ENCODE measurements around the gene FAM98C.

FAM98C gene

GRCh38 chr19:38381138-38381537 lies 21.8 kb upstream of the FAM98C start:
- no peak for DNase-seq

DNA sequence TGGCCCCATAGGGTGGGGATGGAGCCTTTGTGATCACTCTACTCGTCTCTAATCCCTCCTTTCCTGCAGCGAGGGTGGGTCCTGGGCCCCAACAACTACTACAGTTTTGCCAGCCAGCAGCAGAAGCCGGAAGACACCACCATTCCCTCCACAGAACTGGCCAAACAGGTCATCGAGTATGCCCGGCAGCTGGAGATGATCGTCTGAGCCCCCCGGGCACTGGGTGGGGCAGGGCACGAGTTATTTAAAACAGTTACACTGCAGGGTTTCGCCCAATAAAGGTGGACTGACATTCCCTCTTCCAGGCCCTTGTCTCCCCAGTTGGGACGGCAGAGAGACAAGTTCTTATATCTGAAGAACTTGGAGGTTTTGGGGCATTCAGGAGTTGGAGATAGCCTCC lies 19.7 kb upstream of the FAM98C start:
- no peak for DNase-seq

DNA sequence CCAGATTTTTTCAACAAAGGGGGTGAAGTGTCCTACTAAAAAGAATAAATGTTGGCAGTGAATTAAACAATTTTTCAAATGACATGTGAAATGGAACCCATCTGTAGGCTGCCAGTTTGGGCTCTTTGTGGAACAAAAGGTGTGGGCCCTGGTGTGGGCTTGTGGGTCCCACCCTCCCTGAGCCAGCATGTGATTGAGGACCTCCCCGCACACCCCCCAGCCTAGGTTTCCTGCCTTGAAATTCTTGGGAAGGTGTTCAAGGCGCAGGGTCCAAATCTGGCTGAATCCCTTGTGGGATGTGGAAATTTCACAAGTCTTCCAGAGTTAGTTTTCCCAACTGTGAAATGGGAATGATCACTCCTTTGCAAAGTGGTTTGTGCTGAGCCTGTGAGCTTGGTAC lies 19.1 kb upstream of the FAM98C start:
- no peak for DNase-seq

- no peak for DNase-seq
Observed at GRCh38 chr19:38384209-38385027, 18.5 kb upstream of the FAM98C start.

DNA sequence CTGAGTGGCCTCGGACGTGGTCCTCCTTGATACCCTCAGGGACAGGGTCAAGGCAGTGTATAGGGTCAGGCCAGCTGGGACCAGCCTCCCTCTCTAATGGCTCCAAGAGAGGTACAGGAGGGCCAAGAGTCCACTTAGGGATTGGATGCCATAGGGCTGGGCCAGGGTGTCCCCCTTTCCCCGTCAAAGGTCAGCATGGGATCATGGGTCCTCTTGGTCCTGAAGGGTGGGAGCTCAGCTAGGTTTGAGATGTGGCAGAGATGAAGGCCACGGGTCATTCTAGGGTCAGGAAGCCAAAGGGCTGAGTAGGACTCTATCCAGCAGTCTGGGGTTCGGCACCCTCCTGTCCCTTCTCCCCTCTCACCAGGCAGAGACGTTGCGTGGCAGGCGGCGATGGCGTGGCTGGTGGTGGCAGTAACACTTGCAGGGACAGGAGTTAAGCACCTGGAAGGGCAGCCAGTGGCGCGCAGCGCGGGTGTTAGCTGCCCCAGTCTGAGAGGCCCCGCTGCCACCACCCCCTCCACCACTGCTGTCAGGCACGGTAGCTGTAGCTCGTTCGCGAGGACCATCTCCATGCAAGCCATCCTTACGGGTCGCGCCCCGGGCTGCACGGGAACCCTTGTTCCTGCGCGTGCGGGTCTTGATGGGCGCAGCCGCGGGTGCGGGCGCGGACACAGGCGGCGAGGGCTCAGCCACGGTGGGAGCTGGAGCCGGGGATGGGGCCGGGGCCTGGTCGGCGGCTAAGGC lies 17.7 kb upstream of the FAM98C start:
- DNase-seq: no peak

GRCh38 chr19:38385804-38386257 lies 17.1 kb upstream of the FAM98C start:
- DNase-seq: no peak

DNA sequence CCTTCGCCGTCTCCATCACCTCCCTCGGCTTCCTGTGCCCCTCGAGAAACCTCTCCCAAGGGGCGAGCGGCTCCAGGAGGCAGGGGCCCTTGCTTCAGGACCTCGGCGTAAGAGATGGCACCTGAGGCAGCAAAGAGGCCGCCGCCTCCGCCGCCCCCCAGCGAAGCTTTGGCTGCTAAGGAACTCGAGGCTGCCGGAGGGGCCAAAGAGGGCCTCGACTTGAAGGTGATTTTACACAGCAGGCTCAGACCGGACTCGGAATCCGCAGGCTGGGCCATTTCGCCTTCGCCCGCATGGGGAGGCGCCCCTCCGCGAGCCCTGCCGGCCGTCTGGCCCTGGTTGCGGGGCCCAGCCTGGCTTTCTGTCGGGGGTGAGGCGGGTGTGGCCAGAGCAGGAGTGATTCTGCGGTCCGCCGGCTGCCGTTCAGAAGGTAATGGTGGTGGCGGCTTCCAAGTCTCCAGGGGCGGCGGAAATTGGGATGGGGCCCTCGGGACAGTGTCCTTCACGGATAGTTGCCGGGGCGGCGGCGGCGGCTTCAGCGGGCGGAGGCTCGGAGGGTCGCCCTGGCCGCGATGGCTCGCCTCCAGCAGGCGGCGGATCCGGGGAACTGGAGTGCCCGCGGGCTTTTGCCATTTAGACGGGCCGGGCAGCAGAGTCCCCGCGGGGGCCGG lies 16.5 kb upstream of the FAM98C start:
- DNase-seq: no peak

DNA sequence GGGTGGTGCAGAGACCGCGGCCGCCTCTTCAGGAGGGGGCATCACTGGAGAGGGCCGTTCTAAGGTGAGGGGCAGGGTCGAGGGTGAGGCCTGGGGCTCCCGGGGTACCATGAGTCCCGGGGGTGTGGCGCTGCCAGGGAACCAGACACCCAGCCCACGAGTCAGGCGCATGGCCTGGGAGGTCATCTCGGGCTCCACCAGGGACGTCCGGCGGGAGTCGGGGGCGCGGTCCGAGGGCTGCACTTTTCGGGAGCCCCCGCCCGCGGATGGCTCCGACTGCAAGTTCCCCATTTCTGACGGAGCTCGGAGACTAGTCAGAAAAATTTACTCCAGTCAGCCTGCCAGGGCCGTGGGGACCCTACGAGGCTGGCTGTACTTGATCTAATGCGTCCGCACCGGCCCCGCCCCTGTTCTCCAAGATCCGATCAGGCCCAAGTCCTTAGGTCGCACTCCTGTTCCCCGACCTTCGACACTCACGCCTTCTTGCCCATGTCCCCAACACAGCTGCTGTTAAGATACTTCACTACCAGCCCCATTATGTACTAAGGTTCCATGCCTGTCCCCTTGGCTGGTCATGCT lies 15.8 kb upstream of the FAM98C start:
- DNase-seq: no peak

DNA sequence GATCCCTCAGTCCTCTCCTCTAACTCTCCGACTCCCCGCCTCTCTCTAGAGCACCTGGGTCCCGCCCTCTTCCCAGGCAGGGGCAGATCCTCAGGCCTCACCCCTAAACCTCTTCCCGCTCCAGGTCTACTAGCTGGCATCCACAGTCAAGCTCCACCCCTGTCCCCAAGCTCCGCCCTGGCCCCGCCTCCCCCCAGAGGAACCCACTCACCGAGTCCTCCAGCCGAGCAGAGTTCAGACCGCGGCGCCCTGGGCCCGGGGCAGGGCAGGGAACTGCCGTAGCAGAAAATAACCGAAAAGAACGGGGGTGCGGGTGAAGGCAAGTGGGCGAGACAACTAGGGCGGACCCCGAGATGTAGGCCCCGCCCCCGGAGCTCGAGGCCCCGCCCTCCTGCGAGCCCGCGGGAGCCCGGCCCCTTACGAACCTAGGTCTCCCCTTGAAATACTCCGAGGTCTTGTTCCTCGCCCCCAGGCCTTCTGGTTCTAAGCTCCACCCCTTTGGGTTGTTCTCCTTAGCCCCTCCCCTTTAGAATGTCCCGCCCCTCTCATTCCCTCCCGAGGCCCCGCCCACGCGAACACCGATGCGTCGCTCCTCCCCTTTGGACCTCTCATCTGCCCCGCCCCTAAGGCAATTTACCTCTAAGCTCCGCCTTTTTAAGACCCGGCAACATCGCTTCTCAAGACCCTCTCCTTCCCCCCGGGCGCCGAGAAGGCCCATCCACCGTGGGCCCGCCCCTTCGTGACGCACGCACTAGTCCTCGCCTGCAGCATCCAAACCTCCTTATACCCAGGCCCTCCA lies 15.1 kb upstream of the FAM98C start, which contains the start of gene GGN:
TSS of gene GGN (minus strand) at position 485 of the 799 bp plus-strand sequence. CDS start 773 bp downstream, outside the sequence.
- DNase-seq: peak; percentile 62

GRCh38 chr19:38388349-38389100 lies 14.4 kb upstream of the FAM98C start, which contains the start of gene SPRED3:
TSS of gene SPRED3 (plus strand) at chr19:38388697. CDS start at chr19:38390303, 1,606 bp downstream.
- DNase-seq: no peak

DNA sequence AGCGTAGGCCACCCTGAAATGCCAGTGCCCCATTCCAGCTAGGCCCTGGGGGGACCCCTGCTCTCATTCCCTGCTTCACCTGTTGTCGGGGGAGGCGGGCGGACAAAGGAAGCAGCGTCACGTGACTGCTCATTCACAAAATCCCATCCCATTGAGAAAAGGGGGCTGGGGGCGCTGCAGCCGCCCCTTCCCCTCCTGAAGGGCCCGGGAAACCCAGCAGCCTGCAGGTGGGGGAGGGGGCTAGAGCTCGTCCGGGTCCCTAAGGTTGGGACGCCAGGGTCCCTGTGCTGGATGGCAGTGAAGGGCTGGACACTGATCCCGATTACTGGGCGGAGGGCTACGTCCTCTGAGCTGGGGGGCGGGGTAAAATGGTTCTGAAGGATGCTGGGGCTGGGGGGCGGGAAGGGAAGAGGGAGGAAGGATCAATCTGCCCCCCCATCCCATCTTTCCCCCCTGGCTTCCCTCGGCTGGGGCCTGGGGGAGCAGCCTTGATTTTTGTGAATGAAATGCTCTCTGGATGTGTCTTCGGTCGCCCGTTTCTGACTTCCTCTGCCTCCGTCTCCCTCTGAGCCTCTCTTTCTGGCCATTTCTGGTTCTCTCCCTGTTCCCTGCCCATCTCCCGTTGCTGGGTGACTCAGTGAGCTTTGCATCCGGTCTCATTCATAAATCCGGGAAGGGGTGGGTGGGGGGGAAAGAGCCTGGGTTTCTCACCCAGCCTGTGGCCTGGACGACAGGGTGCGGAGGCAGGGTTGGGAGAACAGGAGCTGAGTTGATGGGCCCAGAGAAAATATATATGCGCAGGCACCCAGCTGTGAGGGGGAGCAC lies 13.6 kb upstream of the FAM98C start:
- DNase-seq: no peak

GRCh38 chr19:38389957-38390924 lies 12.7 kb upstream of the FAM98C start:
- no peak for DNase-seq

- DNase-seq: no peak
Observed at GRCh38 chr19:38391911-38392464, 10.9 kb upstream of the FAM98C start.

DNA sequence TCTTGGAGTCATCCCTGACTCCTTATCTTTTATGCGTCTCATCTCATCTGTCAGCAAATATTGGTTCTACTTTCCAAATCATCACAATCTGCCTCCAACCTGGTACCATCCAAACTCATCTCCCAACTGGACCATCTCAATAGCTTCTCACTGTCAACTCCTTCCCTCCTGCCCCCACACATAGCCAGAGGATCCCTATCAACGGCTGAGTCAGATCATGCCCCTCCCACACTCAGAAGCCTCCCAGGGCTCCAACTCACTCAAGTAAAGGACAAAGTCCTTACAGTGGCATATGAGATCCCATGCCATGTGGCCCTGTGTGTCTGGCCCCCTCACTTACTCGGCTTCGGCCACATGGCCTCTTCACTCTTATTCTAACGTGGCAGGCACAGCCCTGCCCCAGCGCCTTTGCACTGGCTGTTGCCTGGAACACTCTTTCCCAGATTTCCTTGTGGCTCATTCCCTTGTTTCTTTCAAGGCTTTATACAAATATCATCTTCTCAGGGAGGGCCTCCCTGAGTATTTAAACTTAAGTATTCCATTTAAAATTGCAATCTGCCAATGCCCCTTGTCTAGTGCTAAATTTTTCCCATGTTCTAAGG lies 10.1 kb upstream of the FAM98C start:
- no peak for DNase-seq

- DNase-seq: no peak
Observed at GRCh38 chr19:38394488-38394887, 8.4 kb upstream of the FAM98C start.

DNA sequence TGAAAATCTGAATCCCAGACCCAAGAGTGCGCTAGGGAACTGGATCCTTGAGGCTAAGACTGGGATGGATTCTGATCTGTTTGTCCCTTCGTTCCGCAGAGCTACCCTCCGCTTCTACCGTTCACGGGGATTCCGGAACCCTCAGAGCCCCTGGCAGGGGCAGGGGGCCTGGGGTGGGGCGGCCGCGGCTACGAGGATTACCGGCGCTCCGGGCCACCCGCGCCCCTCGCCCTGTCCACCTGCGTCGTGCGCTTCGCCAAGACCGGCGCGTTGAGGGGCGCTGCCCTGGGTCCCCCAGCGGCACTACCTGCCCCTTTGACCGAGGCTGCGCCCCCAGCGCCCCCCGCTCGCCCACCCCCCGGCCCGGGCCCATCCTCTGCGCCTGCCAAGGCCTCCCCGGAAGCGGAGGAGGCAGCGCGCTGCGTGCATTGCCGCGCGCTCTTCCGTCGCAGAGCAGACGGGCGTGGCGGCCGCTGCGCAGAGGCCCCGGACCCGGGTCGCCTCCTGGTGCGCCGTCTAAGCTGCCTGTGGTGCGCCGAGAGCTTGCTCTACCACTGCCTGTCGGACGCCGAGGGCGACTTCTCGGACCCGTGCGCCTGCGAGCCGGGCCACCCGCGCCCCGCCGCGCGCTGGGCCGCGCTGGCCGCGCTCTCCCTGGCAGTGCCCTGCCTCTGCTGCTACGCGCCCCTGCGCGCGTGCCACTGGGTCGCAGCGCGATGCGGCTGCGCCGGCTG lies 7.3 kb upstream of the FAM98C start:
- DNase-seq: no peak

GRCh38 chr19:38399081-38399480 lies 3.8 kb upstream of the FAM98C start:
- no peak for DNase-seq

- DNase-seq: no peak
Observed at GRCh38 chr19:38399537-38399936, 3.4 kb upstream of the FAM98C start.
